A549 (cell line): ENCODE data around the gene CD58. TPM values are rescaled to one million over a fixed set of nuclear protein-coding genes. Genes with fewer than 3 reads are reported as not detected.

Experiments
- ATAC-seq, 2 experiments: fragments of 200-7000 bp in 1 of 2; fragments of >200 bp in 1 of 2; cut with Nextera tagmentation in 1 of 2; cut with Tn5 transposase in 1 of 2; 3 replicates each; pipeline versions ENCODE4 v1.8.0 to v1.9.1; 2018 to 2020; ENCODE audit warnings: mild to moderate bottlenecking in 1 of 2, moderate library complexity in 1 of 2
- CTCF ChIA-PET: fragments of 300-600 bp; sonication (Branson Sonifier 250); formaldehyde crosslinking; extraction: SDS; loops from one replicate; lab custom pipeline; 2021; ENCODE audit warnings: antibody characterized with exemption, inconsistent platforms; lab: Yijun Ruan, JAX
- POLR2A ChIA-PET: fragments of 350-600 bp; formaldehyde crosslinking; extraction: SDS; loops from one replicate; lab custom pipeline; 2021; ENCODE audit warnings: antibody characterized with exemption, inconsistent platforms; lab: Yijun Ruan, JAX
- DNase-seq, 2 experiments: peaks; one replicate each; pipeline versions ENCODE4 v3.0.0 to v3.0.0-alpha.2; 2011 to 2016; ENCODE audit warnings: low read depth in 1 of 2, low spot score in 1 of 2
- FAIRE-seq: peaks from 2 replicates; lab custom pipeline; 2011; peaks lifted over from hg19 to GRCh38; lab: Jason Lieb, UNC
- H3K27ac ChIP-seq, 2 experiments: fragments of >200 bp; sonication (Bioruptor Twin); formaldehyde crosslinking; 3 replicates each; pipeline ENCODE4 v1.5.1; 2016 to 2017
- H3K4me1 ChIP-seq: fragments of >200 bp; sonication (Bioruptor Twin); formaldehyde crosslinking; 3 replicates; pipeline ENCODE4 v1.6.1; 2016
- H3K4me2 ChIP-seq: fragments of >200 bp; sonication (Bioruptor Twin); formaldehyde crosslinking; 3 replicates; pipeline ENCODE4 v1.6.1; 2016
- H3K4me3 ChIP-seq: fragments of >200 bp; sonication (Bioruptor Twin); formaldehyde crosslinking; 3 replicates; pipeline ENCODE4 v1.5.1; 2016
- H3K9me3 ChIP-seq: fragments of >200 bp; sonication (Bioruptor Twin); formaldehyde crosslinking; 3 replicates; pipeline ENCODE4 v1.6.1; 2016
- CBX8 ChIP-seq: fragments of 200-600 bp; sonication (generic); IDR thresholded peaks from 2 replicates; pipeline ENCODE4 v1.6.1; 2016
- CEBPB ChIP-seq, 2 experiments: fragments of >200 bp in 1 of 2; sonication (Bioruptor Twin) in 1 of 2; formaldehyde crosslinking in 1 of 2; IDR thresholded peaks; 2 replicates each; pipeline ENCODE4 v1.6.1; 2012 to 2016
- CHD4 ChIP-seq: fragments of 200-600 bp; sonication (generic); IDR thresholded peaks from 2 replicates; pipeline ENCODE4 v1.6.1; 2016; ENCODE audit warnings: antibody characterized with exemption, mild to moderate bottlenecking, borderline replicate concordance
- EHF ChIP-seq: fragments of 250-450 bp; sonication (Bioruptor Pico); IDR thresholded peaks from 2 replicates; pipeline ENCODE4 v1.5.0; 2020; ENCODE audit warnings: mild to moderate bottlenecking
- EP300 ChIP-seq, 2 experiments: fragments of >200 bp; sonication (Bioruptor Twin); formaldehyde crosslinking; IDR thresholded peaks; 2 replicates in 1 of 2; 3 replicates in 1 of 2; pipeline ENCODE4 v1.6.1; 2016 to 2017
- ESRRA ChIP-seq: fragments of 150-350 bp; IDR thresholded peaks from 2 replicates; pipeline ENCODE4 v1.6.1; 2014; ENCODE audit warnings: mild to moderate bottlenecking, low read length, borderline replicate concordance
- FOSB ChIP-seq: fragments of 250-450 bp; sonication (Bioruptor Pico); IDR thresholded peaks from 2 replicates; pipeline ENCODE4 v1.5.0; 2020; ENCODE audit warnings: mild to moderate bottlenecking, moderate library complexity
- HDAC2 ChIP-seq: fragments of 200-600 bp; sonication (generic); IDR thresholded peaks from 2 replicates; pipeline ENCODE4 v1.6.1; 2016
- HEYL ChIP-seq: fragments of 250-450 bp; sonication (Bioruptor Pico); IDR thresholded peaks from 2 replicates; pipeline ENCODE4 v1.8.0; 2021; ENCODE audit warnings: mild to moderate bottlenecking, moderate library complexity
- HOXA7 ChIP-seq: fragments of 250-450 bp; sonication (Bioruptor Pico); IDR thresholded peaks from 2 replicates; pipeline ENCODE4 v1.5.0; 2020; ENCODE audit warnings: mild to moderate bottlenecking, moderate library complexity
- HOXB5 ChIP-seq: fragments of 250-450 bp; sonication (Bioruptor Pico); IDR thresholded peaks from 2 replicates; pipeline ENCODE4 v1.5.0; 2020; ENCODE audit warnings: mild to moderate bottlenecking, moderate library complexity
- KDM5A ChIP-seq: fragments of 200-600 bp; sonication (generic); IDR thresholded peaks from 2 replicates; pipeline ENCODE4 v1.6.1; 2016; ENCODE audit warnings: antibody characterized with exemption, mild to moderate bottlenecking
- MYC ChIP-seq: IDR thresholded peaks from 2 replicates; pipeline ENCODE4 v1.6.1; 2012; ENCODE audit warnings: mild to moderate bottlenecking, inconsistent platforms, low read length, improper control_type of control experiment, borderline replicate concordance
- RFX5 ChIP-seq: fragments of 450-650 bp; IDR thresholded peaks from 2 replicates; pipeline ENCODE4 v1.7.1; 2014; ENCODE audit warnings: antibody characterized with exemption, mild to moderate bottlenecking, moderate library complexity
- RNF2 ChIP-seq: fragments of 200-600 bp; sonication (generic); IDR thresholded peaks from 2 replicates; pipeline ENCODE4 v1.6.1; 2016; ENCODE audit warnings: low read depth, mild to moderate bottlenecking, antibody characterized with exemption, moderate library complexity, borderline replicate concordance
- SMC3 ChIP-seq: fragments of >200 bp; sonication (Bioruptor Twin); formaldehyde crosslinking; IDR thresholded peaks from 3 replicates; pipeline ENCODE4 v1.6.1; 2018; ENCODE audit warnings: inconsistent platforms
- TFCP2L1 ChIP-seq: fragments of 250-450 bp; sonication (Bioruptor Pico); IDR thresholded peaks from 2 replicates; pipeline ENCODE4 v1.5.0; 2021; ENCODE audit warnings: mild to moderate bottlenecking
- WGBS: methylation state at CpG from one replicate; pipeline ENCODE4 v1.1.6; 2017; ENCODE audit errors: missing lambda C conversion rate; 5-methylcytosine and 5-hydroxymethylcytosine counted together
- polyA plus RNA-seq, 4 experiments: library from polyadenylated mRNA; depleted of rRNA in 3 of 4; stranded (reverse); fragments of >200 nt; fragmentation: RNase III in 1 of 4; extraction: RNeasy Plus Mini Kit Qiagen cat#74134 plus additional on column Dnase treatment in 1 of 4; gene quantifications; 2 replicates in 3 of 4; 3 replicates in 1 of 4; pipeline ENCODE4 v1.2.3, GENCODE V29; 2011 to 2017
- TF ChIP-seq, protein P1 (sequence below): fragments of 250-450 bp; sonication (Bioruptor Pico); IDR thresholded peaks from 2 replicates; pipeline ENCODE4 v1.5.0; 2020; ENCODE audit warnings: low read depth, mild to moderate bottlenecking, moderate library complexity
- TF ChIP-seq, protein P2 (sequence below): IDR thresholded peaks from 2 replicates; pipeline ENCODE4 v1.6.1; 2012
- TF ChIP-seq, protein P3 (sequence below): fragments of >200 bp; sonication (Bioruptor Twin); formaldehyde crosslinking; IDR thresholded peaks from 3 replicates; pipeline ENCODE4 v1.6.1; 2016
- TF ChIP-seq, protein P4 (sequence below): IDR thresholded peaks from 2 replicates; pipeline ENCODE4 v1.6.1; 2012
- TF ChIP-seq, protein P5 (sequence below): fragments of 150-350 bp; IDR thresholded peaks from 2 replicates; pipeline ENCODE4 v1.6.1; 2014; ENCODE audit warnings: low read depth, mild to moderate bottlenecking, low read length

The CD58 gene
- polyA plus RNA-seq, 2 of the 4 experiments (the other 2 are of a cell fraction): 22.4 to 38.4 TPM

DNA sequence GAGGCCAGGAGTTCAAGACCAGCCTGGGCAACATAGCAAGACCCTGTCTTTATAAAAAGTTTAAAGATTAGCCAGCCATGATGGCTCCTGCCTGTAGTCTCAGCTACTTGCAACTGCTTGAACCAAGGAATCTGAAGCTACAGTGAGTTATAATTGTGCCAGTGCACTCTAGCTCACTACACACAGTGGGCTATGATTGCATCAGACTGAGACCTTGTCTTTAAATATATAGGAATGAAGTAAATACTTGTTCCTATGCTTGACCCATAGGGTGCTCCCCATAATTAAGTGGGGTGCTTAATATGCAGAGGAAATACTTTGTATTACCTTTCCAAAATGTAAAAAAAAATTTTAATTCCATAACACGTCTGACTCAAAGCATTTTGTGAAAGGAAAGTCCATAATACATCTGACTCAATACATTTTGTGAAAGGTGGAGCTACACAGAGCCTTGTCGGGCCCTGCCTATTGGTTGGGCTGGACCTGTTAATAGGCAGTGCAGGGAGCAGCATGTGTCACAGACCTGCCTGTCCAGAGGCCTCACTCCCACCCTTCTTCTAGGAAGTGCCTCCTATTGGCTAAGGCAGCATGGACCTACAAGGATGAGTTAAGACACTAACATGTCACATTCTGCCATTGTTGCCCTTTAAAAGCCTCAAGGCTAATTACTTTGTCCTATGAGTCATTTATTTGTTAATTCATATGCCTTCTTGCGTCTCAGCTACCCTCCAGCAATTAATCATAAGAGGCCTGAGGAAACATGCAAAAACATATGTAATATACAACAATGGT lies 33.6 kb downstream of the CD58 start:
- DNase-seq (peak in 1 of 2 experiments; percentile 14), ATAC-seq (0 out of 6 replicates have a peak, but pooled peaks of 1 of the 2 experiments have one; percentile 34), FAIRE-seq (no peak)
- Histone ChIP-seq H3K4me1 (peaks cover 26% of the 10 kb centered on the region; the same call in 2 of the 3 replicates), H3K4me2 (no peak overlapping the region), H3K27ac (no peak overlapping the region), H3K9me3 (no peaks in the 10 kb centered on the region), H3K4me3 (no peak overlapping the region)
- no peak for TF ChIP-seq KDM5A
- no peak for TF ChIP-seq RNF2
- TF ChIP-seq HDAC2: no peak
- no peak for TF ChIP-seq HOXA7 (CRISPR knock-in tag)
- no peak for TF ChIP-seq ESRRA
- TF ChIP-seq, protein P1, sequence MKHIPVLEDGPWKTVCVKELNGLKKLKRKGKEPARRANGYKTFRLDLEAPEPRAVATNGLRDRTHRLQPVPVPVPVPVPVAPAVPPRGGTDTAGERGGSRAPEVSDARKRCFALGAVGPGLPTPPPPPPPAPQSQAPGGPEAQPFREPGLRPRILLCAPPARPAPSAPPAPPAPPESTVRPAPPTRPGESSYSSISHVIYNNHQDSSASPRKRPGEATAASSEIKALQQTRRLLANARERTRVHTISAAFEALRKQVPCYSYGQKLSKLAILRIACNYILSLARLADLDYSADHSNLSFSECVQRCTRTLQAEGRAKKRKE (CRISPR knock-in tag): no peak
- no peak for TF ChIP-seq HEYL (CRISPR knock-in tag)
- TF ChIP-seq, protein P2, sequence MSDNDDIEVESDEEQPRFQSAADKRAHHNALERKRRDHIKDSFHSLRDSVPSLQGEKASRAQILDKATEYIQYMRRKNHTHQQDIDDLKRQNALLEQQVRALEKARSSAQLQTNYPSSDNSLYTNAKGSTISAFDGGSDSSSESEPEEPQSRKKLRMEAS: no peak
- POLR2A ChIA-PET: no interaction called here
- WGBS: 74% methylated on average over 3 of the region's 3 CpGs
- CTCF ChIA-PET: interaction anchor here (1.2 kb wide), 1 partner anchor 14 kb away, joined by 3 read pairs; no protein-coding TSS in a partner anchor

DNA sequence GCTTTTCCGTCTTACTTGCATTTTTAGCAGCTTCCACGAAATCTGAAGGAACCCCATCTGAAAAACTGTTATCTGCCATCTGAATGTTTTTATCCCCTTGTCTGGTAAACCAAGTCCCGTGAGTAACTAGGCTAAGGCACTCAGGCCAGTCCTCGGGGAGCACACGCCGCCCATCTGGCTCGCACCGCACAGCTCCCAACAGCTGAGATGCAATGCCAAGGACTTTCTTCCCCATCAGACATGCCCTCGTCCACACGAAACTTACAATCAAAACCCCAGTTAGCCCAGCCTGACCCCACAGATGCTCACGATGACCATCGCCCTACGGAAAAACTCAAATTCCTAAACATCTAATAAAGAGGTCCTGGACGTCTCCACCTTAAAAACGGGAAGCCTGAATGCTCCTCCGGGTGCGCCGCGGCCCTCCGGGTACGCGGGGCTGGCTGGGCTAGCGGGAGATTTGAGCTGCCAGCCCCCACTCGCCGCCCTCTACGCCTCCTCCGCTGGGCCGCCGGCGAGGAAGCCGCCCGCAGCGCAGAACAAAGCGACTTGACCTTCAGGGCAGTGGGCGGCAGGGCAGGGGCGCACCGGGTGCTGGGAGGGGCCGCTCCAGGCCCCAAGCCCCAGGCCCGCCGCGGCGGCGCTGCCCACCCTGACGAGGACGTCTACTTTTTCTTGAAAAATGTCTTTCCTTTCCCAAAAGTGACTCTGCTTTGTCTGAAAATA lies 36.6 kb downstream of the CD58 start:
- DNase-seq (no peak), ATAC-seq (no peak), FAIRE-seq (no peak)
- TF ChIP-seq, protein P3, sequence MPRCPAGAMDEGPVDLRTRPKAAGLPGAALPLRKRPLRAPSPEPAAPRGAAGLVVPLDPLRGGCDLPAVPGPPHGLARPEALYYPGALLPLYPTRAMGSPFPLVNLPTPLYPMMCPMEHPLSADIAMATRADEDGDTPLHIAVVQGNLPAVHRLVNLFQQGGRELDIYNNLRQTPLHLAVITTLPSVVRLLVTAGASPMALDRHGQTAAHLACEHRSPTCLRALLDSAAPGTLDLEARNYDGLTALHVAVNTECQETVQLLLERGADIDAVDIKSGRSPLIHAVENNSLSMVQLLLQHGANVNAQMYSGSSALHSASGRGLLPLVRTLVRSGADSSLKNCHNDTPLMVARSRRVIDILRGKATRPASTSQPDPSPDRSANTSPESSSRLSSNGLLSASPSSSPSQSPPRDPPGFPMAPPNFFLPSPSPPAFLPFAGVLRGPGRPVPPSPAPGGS: no peak
- TF ChIP-seq MYC (no peak), FOSB (CRISPR knock-in tag) (no peak), TFCP2L1 (no peak), HOXB5 (no peak), EHF (CRISPR knock-in tag) (no peak), HOXA7 (CRISPR knock-in tag) (no peak), CEBPB (IDR thresholded peaks at IDR 0.05) (no peak), CHD4 (no peak), CBX8 (no peak), RFX5 (no peak), SMC3 (no peak), EP300 (IDR thresholded peaks at IDR 0.05) (no peak)
- TF ChIP-seq, protein P4, sequence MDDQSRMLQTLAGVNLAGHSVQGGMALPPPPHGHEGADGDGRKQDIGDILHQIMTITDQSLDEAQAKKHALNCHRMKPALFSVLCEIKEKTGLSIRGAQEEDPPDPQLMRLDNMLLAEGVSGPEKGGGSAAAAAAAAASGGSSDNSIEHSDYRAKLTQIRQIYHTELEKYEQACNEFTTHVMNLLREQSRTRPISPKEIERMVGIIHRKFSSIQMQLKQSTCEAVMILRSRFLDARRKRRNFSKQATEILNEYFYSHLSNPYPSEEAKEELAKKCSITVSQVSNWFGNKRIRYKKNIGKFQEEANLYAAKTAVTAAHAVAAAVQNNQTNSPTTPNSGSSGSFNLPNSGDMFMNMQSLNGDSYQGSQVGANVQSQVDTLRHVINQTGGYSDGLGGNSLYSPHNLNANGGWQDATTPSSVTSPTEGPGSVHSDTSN: no peak
- TF ChIP-seq, protein P5, sequence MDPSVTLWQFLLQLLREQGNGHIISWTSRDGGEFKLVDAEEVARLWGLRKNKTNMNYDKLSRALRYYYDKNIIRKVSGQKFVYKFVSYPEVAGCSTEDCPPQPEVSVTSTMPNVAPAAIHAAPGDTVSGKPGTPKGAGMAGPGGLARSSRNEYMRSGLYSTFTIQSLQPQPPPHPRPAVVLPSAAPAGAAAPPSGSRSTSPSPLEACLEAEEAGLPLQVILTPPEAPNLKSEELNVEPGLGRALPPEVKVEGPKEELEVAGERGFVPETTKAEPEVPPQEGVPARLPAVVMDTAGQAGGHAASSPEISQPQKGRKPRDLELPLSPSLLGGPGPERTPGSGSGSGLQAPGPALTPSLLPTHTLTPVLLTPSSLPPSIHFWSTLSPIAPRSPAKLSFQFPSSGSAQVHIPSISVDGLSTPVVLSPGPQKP: no peak
- no peak overlapping the region for H3K27ac ChIP-seq
- H3K4me3 ChIP-seq: no peak overlapping the region
- WGBS: 98% methylated on average over 35 of the region's 45 CpGs
- CTCF ChIA-PET: no interaction called here
- peaks cover 22% of the 10 kb centered on the region; the same call in 2 of the 3 replicates for H3K4me1 ChIP-seq
- no peak overlapping the region for H3K4me2 ChIP-seq
- POLR2A ChIA-PET: no interaction called here
- no peaks in the 10 kb centered on the region for H3K9me3 ChIP-seq
